DOHH2 (cell line): ENCODE measurements around the gene PDZRN4.

Experiments
- H3F3A ChIP-seq: fragments of 200-600 bp; sonication (generic), shearing (Covaris generic); 2 replicates; pipeline ENCODE4 v1.6.0; 2016; ENCODE audit warnings: antibody characterized with exemption, mild to moderate bottlenecking; ENCODE audit not compliant: control insufficient read depth, insufficient read depth
- H3K27ac ChIP-seq: fragments of 200-600 bp; sonication (generic); 2 replicates; pipeline ENCODE4 v1.5.1; 2014; ENCODE audit warnings: low read depth, mild to moderate bottlenecking, low read length, moderate library complexity
- H3K27me3 ChIP-seq: fragments of 200-600 bp; sonication (generic); 2 replicates; pipeline ENCODE4 v1.6.1; 2014; ENCODE audit warnings: mild to moderate bottlenecking, low read length, mixed read lengths; ENCODE audit not compliant: control insufficient read depth
- H3K36me3 ChIP-seq: fragments of 200-600 bp; sonication (generic); 2 replicates; pipeline ENCODE4 v1.6.1; 2014; ENCODE audit warnings: mild to moderate bottlenecking, low read length, moderate library complexity, mixed read lengths; ENCODE audit not compliant: control insufficient read depth
- H3K4me1 ChIP-seq: fragments of 200-600 bp; sonication (generic); 2 replicates; pipeline ENCODE4 v1.6.1; 2014; ENCODE audit warnings: mild to moderate bottlenecking, low read length, mixed read lengths; ENCODE audit not compliant: control insufficient read depth
- H3K4me2 ChIP-seq: fragments of 200-600 bp; sonication (generic); 2 replicates; pipeline ENCODE4 v1.6.0; 2014; ENCODE audit warnings: mild to moderate bottlenecking, low read length, moderate library complexity
- H3K4me3 ChIP-seq: fragments of 200-600 bp; sonication (generic); 2 replicates; pipeline ENCODE4 v1.5.1; 2014; ENCODE audit warnings: mild to moderate bottlenecking, low read length, mixed read lengths
- H3K79me2 ChIP-seq: fragments of 200-600 bp; sonication (generic); 2 replicates; pipeline ENCODE4 v1.6.1; 2014; ENCODE audit warnings: mild to moderate bottlenecking, low read length, mixed read lengths; ENCODE audit not compliant: control insufficient read depth
- H3K9me2 ChIP-seq: fragments of 200-600 bp; sonication (generic); replicated peaks from 2 replicates; pipeline ENCODE4 v1.6.1; 2014; ENCODE audit warnings: mild to moderate bottlenecking, low read length, mixed read lengths; ENCODE audit not compliant: control insufficient read depth
- H3K9me3 ChIP-seq: fragments of 200-600 bp; sonication (generic); 2 replicates; pipeline ENCODE4 v1.6.1; 2014; ENCODE audit warnings: antibody characterized with exemption, low read length, mixed read lengths; ENCODE audit not compliant: control insufficient read depth, insufficient read depth
- H4K20me1 ChIP-seq: fragments of 200-600 bp; sonication (generic); 2 replicates; pipeline ENCODE4 v1.6.0; 2014; ENCODE audit warnings: low read depth, mild to moderate bottlenecking, antibody characterized with exemption, low read length, moderate library complexity; ENCODE audit not compliant: control insufficient read depth, insufficient read depth
- CTCF ChIP-seq: fragments of 200-600 bp; sonication (generic); IDR thresholded peaks from one replicate; pipeline ENCODE4 v1.5.1; 2014; ENCODE audit warnings: antibody characterized with exemption, mild to moderate bottlenecking, low read depth, low read length; ENCODE audit not compliant: poor library complexity, severe bottlenecking
- EZH2phosphoT487 ChIP-seq: fragments of 200-600 bp; sonication (generic); IDR thresholded peaks from 2 replicates; pipeline ENCODE4 v1.6.1; 2017; ENCODE audit warnings: borderline replicate concordance, mild to moderate bottlenecking, antibody characterized with exemption, low read length, moderate library complexity, mixed read lengths

PDZRN4 gene

GRCh38 chr12:41380878-41381277, 192.8 kb downstream of the PDZRN4 start:
- Histone ChIP-seq H4K20me1 (no peaks in the 10 kb centered on the region), H3F3A (no peaks in the 10 kb centered on the region), H3K4me3 (no peak overlapping the region), H3K4me2 (no peak overlapping the region), H3K4me1 (no peaks in the 10 kb centered on the region), H3K27ac (no peak overlapping the region), H3K9me2 (no peaks in the 10 kb centered on the region), H3K27me3 (no peaks in the 10 kb centered on the region), H3K36me3 (no peaks in the 10 kb centered on the region), H3K79me2 (no peaks in the 10 kb centered on the region), H3K9me3 (no peaks in the 10 kb centered on the region)
- TF ChIP-seq CTCF = no peak
- no peak for TF ChIP-seq EZH2phosphoT487

- H3K36me3 ChIP-seq = no peaks in the 10 kb centered on the region
- no peak overlapping the region for H3K27ac ChIP-seq
- no peaks in the 10 kb centered on the region for H3K9me2 ChIP-seq
- H4K20me1 ChIP-seq = no peaks in the 10 kb centered on the region
- no peaks in the 10 kb centered on the region for H3F3A ChIP-seq
- H3K9me3 ChIP-seq = no peaks in the 10 kb centered on the region
- H3K79me2 ChIP-seq = no peaks in the 10 kb centered on the region
- H3K4me2 ChIP-seq = no peak overlapping the region
- H3K27me3 ChIP-seq = no peaks in the 10 kb centered on the region
- H3K4me3 ChIP-seq = no peak overlapping the region
- no peak for TF ChIP-seq CTCF
- no peak for TF ChIP-seq EZH2phosphoT487
- no peaks in the 10 kb centered on the region for H3K4me1 ChIP-seq
Observed at GRCh38 chr12:41402801-41403200, 214.7 kb downstream of the PDZRN4 start.

GRCh38 chr12:41407232-41407799, 219.2 kb downstream of the PDZRN4 start:
- no peak overlapping the region for H3K4me3 ChIP-seq
- TF ChIP-seq CTCF (no peak), EZH2phosphoT487 (no peak)
- H3K27me3 ChIP-seq = no peaks in the 10 kb centered on the region
- no peaks in the 10 kb centered on the region for H3K79me2 ChIP-seq
- no peaks in the 10 kb centered on the region for H3K9me2 ChIP-seq
- no peaks in the 10 kb centered on the region for H3K36me3 ChIP-seq
- no peaks in the 10 kb centered on the region for H4K20me1 ChIP-seq
- H3K27ac ChIP-seq = no peak overlapping the region
- no peaks in the 10 kb centered on the region for H3K4me1 ChIP-seq
- H3F3A ChIP-seq = no peaks in the 10 kb centered on the region
- H3K9me3 ChIP-seq = no peaks in the 10 kb centered on the region
- no peak overlapping the region for H3K4me2 ChIP-seq
